Measurements from ENCODE around the gene CREBL2.

CREBL2 gene

DNA sequence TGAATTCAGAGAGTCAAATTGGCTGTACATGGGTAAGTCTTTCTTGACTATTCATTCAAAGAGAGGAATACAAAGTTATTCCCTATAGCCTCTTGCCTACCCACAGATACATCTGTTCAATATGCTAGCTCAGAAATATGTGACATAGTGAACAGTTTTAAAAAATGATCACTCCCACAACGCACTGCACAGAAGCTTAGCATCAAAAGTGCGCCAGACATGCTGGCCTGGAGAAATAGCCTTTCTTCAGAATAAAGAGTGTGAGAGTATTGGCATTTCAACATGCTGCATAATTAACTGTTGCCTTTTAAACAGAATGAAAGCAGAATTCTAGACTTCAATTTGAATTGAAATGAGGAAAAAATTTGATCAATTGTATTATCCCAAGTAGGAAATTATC is 57.3 kb downstream of the CREBL2 start:
- H3K4me3 ChIP-seq (ENCODE audit: low read depth, low read length), result no peak overlapping the region
- TF ChIP-seq, protein P1, sequence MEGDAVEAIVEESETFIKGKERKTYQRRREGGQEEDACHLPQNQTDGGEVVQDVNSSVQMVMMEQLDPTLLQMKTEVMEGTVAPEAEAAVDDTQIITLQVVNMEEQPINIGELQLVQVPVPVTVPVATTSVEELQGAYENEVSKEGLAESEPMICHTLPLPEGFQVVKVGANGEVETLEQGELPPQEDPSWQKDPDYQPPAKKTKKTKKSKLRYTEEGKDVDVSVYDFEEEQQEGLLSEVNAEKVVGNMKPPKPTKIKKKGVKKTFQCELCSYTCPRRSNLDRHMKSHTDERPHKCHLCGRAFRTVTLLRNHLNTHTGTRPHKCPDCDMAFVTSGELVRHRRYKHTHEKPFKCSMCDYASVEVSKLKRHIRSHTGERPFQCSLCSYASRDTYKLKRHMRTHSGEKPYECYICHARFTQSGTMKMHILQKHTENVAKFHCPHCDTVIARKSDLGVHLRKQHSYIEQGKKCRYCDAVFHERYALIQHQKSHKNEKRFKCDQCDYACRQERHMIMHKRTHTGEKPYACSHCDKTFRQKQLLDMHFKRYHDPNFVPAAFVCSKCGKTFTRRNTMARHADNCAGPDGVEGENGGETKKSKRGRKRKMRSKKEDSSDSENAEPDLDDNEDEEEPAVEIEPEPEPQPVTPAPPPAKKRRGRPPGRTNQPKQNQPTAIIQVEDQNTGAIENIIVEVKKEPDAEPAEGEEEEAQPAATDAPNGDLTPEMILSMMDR (IDR thresholded peaks at IDR 0.05; ENCODE audit: borderline replicate concordance, insufficient read depth, low read depth, low read length), result no peak

DNA sequence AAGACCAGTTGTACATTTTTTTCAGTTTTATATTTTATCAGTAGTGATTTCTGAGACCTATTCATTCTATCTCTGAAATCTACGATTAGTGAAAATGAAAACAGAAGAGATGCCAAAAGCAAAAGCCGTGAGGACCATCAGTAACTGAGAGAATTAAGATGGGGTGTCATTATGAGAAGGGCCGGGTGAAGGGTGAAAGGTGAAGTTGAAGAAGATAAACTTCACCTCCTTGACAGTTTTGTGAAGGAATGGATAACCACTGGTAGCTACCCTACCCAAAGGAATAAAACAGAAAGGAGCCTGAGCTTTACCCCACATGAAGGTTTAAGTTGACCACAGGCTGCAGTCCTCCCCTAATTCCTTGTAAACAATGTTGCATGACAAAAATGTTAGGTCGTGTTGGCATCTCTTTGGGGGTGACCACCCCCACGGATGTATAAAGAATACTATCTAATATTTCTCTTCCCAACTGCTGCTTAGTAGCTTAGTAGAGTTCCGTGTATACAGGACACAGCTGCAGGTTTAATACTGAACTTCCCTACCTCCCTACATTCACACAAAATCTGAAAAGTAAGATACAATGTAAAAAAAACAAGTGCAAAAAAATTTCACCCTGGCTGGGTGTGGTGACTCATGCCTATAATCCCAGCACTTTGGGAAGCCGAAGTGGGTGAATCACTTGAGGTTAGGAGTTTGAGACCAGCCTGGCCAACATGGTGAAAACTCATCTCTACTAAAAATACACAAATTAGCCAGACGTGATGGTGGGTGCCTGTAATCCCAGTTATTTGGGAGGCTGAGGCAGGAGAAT is 60.4 kb downstream of the CREBL2 start:
- no peak overlapping the region for H3K4me3 ChIP-seq (ENCODE audit: low read depth, low read length)
- TF ChIP-seq, protein P1 (IDR thresholded peaks at IDR 0.05; ENCODE audit: borderline replicate concordance, insufficient read depth, low read depth, low read length), result no peak

DNA sequence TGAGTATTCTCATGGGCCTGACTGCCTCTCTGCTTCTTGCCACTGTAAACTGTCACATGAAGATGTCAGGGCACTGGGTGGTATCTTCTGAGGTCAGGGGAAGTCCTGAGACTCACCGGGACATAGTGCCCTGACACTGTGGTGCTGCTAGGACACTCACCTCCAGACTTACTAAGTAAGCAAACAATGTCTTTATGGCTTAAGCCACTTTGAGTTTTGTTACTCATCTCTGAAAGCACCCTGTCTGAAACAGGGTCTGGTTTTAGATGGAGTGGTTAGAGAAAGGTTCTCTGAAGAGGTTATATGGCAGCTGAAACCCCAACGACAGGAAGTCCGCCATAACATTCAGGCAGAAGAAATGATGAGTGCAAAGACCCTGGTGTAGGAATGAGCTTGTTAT is 61.6 kb downstream of the CREBL2 start:
- TF ChIP-seq, protein P1 (IDR thresholded peaks at IDR 0.05; ENCODE audit: borderline replicate concordance, insufficient read depth, low read depth, low read length), result no peak
- H3K4me3 ChIP-seq (ENCODE audit: low read depth, low read length), result no peak overlapping the region

DNA sequence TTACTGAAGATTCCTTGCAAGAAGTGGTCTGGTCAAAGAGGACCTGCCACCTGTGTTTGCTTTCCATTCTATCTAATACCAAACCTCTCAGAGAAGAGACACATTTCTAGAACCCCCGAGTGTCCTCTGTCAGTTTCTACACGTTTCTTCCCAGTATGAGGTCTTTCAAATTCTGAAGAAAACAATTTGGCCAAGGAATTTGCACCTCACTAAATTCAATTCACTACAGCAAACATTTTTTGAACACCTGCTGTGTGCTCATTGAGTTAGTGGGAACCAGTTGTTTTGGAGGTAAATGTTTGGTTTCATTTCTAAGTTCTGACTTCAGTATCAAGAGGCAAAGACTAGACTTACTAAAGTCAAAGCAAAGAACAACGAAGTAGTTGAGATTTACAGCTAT is 64.9 kb downstream of the CREBL2 start:
- TF ChIP-seq, protein P1 (IDR thresholded peaks at IDR 0.05; ENCODE audit: borderline replicate concordance, insufficient read depth, low read depth, low read length), result no peak
- H3K4me3 ChIP-seq (ENCODE audit: low read depth, low read length), result no peak overlapping the region

DNA sequence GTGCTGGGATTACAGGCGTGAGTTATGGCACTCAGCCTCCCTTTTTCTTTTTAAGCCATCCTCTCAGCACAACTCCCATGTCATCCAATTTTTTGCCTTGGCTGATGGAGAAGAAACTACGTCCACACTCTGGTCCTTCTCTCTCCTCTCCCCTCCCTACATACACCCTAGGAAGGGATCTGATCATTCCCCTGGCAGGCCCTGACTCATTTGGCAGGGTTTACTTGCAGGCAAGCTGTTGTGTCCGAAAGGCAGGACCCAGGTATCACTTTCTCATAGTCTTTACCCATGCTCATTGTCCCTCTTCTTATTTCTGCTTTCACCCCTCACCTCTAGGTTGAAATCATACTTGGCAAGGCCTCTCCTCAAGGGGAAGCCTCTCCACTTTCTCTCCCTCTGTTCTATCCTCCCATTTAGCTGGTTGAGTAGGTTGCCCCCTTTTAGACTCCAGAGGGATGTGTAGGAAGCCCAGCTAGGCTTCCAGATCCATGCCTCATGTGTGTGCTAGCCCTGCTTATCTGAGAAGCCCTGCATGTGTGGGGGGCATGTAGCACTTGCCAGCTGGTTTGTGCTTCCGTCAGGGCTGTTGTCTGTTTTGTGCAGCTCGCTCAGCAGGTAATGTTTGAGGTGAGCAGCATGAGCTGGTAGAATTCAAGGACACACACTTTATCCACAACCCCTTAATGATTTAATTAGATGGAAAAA is 69.5 kb downstream of the CREBL2 start:
- TF ChIP-seq, protein P1 (IDR thresholded peaks at IDR 0.05; ENCODE audit: borderline replicate concordance, insufficient read depth, low read depth, low read length), result no peak
- no peak overlapping the region for H3K4me3 ChIP-seq (ENCODE audit: low read depth, low read length)

DNA sequence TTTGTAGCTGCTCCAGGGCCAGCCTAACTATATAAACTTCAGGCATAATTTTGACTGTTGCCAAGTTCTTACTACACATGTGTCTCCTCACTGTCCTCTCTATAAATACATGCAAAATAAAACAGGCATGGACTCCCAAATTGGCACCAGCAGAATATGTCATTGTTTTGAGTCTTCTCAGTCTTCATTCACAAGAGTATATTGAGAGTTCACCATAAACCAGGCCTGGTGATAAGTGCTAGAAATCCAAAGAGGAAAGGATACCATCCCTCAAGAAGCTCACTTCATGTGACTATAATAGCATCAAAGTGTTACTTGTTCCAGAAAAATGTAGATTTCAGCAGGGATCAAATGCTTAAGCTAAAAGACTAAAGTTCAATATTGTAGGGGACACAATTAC is 70.6 kb downstream of the CREBL2 start:
- TF ChIP-seq, protein P1 (IDR thresholded peaks at IDR 0.05; ENCODE audit: borderline replicate concordance, insufficient read depth, low read depth, low read length), result no peak
- no peak overlapping the region for H3K4me3 ChIP-seq (ENCODE audit: low read depth, low read length)

Data from GM12875 (cell line).